Measurements from ENCODE around the gene DRAXIN. TPM values are rescaled to one million over a fixed set of nuclear protein-coding genes. Genes with fewer than 3 reads are reported as not detected.
A peak's percentile ranks its signal among the peaks of the same experiment; 100 is the strongest.

DRAXIN gene
- total RNA-seq, 1 donor from 2014 or later: 0.09 TPM

- intact Hi-C loops (cut with DNase I): no loop called here
Measured at GRCh38 chr1:11708554-11709350, 17.2 kb downstream of the DRAXIN start.

GRCh38 chr1:11711490-11711889 lies 20.0 kb downstream of the DRAXIN start:
- ATAC-seq: no peak
- DNase-seq: no peak
- Histone ChIP-seq H3K4me3 (no peak overlapping the region), H3K27ac (no peak overlapping the region), H3K36me3 (no peaks in the 10 kb centered on the region), H3K4me1 (no peaks in the 10 kb centered on the region), H3K27me3 (no peaks in the 10 kb centered on the region), H3K9me3 (no peaks in the 10 kb centered on the region)
- intact Hi-C loops (cut with DNase I): no loop called here
- TF ChIP-seq CTCF (IDR thresholded peaks at IDR 0.05): no peak

More at GRCh38 chr1:11708554-11709350, 17.2 kb downstream of the DRAXIN start:
- no peak for TF ChIP-seq CTCF (IDR thresholded peaks at IDR 0.05)
- no peak overlapping the region for H3K4me3 ChIP-seq
- H3K27ac ChIP-seq: no peak overlapping the region
- peaks cover 14% of the 10 kb centered on the region for H3K27me3 ChIP-seq
- DNase-seq (no peak), ATAC-seq (no peak)
- no peaks in the 10 kb centered on the region for H3K4me1 ChIP-seq
- H3K36me3 ChIP-seq: no peaks in the 10 kb centered on the region
- no peaks in the 10 kb centered on the region for H3K9me3 ChIP-seq

- no peak for DNase-seq
- Histone ChIP-seq H3K4me1 (no peaks in the 10 kb centered on the region), H3K9me3 (no peaks in the 10 kb centered on the region), H3K36me3 (no peaks in the 10 kb centered on the region), H3K4me3 (no peak overlapping the region), H3K27me3 (no peaks in the 10 kb centered on the region), H3K27ac (no peak overlapping the region)
- intact Hi-C loops (cut with DNase I): no loop called here
- TF ChIP-seq CTCF (IDR thresholded peaks at IDR 0.05): no peak
- ATAC-seq: no peak
Measured at GRCh38 chr1:11712285-11712684, 20.8 kb downstream of the DRAXIN start.

DNA sequence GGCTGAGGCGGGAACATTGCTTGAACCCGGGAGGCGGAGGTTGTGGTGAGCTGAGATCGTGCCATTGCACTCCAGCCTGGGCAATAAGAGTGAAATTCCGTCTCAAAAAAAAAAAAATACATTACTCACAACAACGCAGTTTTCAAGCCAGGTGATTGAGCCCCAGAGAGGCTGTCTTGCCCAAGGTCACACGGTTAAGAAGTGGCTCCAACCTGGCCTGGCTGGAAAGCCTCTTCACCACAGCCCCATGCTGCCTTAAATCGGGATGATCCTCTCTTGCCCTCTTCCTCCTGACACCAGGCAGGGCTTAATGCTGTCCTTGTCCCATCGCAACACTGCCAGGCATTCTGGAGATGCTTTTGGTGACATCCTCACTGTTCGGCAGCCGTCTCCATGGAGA lies 21.6 kb downstream of the DRAXIN start:
- H3K9me3 ChIP-seq: no peaks in the 10 kb centered on the region
- intact Hi-C loops (cut with DNase I): no loop called here
- no peak for TF ChIP-seq CTCF (IDR thresholded peaks at IDR 0.05)
- ATAC-seq: peak; percentile 8
- H3K27ac ChIP-seq: no peak overlapping the region
- H3K36me3 ChIP-seq: no peaks in the 10 kb centered on the region
- DNase-seq: no peak
- H3K27me3 ChIP-seq: no peaks in the 10 kb centered on the region
- H3K4me3 ChIP-seq: no peak overlapping the region
- no peaks in the 10 kb centered on the region for H3K4me1 ChIP-seq

- DNase-seq: no peak
- no peak overlapping the region for H3K27ac ChIP-seq
- H3K36me3 ChIP-seq: no peaks in the 10 kb centered on the region
- ATAC-seq: no peak
- no peak overlapping the region for H3K4me3 ChIP-seq
- intact Hi-C loops (cut with DNase I): no loop called here
- no peaks in the 10 kb centered on the region for H3K9me3 ChIP-seq
- TF ChIP-seq CTCF (IDR thresholded peaks at IDR 0.05): no peak
- H3K4me1 ChIP-seq: no peaks in the 10 kb centered on the region
- no peaks in the 10 kb centered on the region for H3K27me3 ChIP-seq
Measured at GRCh38 chr1:11714831-11715575, 23.5 kb downstream of the DRAXIN start.
